Panc1 (cell line): ENCODE data around the gene ZNF282.

Experiments used
- CTCF ChIP-seq: fragments of 450-650 bp; IDR thresholded peaks from 2 replicates; pipeline ENCODE4 v1.5.1; 2017; ENCODE audit warnings: mild to moderate bottlenecking
- POLR2AphosphoS5 ChIP-seq: IDR thresholded peaks from 2 replicates; pipeline ENCODE4 v1.6.1; 2012; ENCODE audit warnings: mild to moderate bottlenecking, low read depth, low read length, moderate library complexity
- SIN3A ChIP-seq: IDR thresholded peaks from 2 replicates; pipeline ENCODE4 v1.6.1; 2012; ENCODE audit warnings: low read depth, mild to moderate bottlenecking, low read length, moderate library complexity, borderline replicate concordance; ENCODE audit not compliant: insufficient read depth
- TCF7L2 ChIP-seq: IDR thresholded peaks from 2 replicates; pipeline ENCODE4 v1.6.1; 2011; ENCODE audit warnings: mild to moderate bottlenecking, low read depth, low read length, inconsistent platforms

DNA sequence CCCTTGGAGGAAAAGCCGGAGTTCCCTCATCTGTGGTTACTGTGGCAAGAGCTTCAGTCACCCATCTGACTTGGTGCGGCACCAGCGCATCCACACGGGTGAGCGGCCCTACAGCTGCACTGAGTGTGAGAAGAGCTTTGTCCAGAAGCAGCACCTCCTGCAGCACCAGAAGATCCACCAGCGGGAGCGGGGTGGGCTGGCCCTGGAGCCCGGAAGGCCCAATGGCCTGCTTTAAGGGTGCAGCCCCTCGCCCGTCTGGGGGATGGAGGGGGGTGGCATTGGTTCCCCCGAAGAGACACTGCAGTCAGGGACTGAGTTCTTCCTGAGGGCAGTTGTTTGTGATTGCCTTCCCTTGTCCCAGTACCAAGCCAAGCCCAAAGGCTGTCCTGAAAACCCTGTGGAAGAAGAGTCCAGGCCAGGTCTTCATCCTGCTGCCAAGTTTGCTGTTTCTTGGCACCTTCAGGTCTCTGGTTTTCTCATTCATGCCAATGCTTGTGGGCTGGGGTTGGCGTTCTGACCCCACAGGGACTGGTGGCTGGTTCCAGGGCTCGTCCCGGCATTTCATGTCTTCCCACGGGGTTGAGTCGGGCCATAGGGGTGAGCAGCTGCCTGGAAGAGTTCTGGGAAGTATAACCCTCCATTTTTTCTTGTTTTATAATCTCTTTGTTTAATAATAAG is 59.0 kb downstream of the ZNF282 start:
- no peak for TF ChIP-seq CTCF
- no peak for TF ChIP-seq POLR2AphosphoS5
- no peak for TF ChIP-seq SIN3A
- no peak for TF ChIP-seq TCF7L2
